ENCODE data around the gene KLHDC9. TPM values are rescaled to one million over a fixed set of nuclear protein-coding genes. Genes with fewer than 3 reads are reported as not detected.

KLHDC9 gene
- total and polyA plus RNA-seq, 2 of the 13 experiments (the other 11 are each of a cell fraction or from before 2014, with no cell fraction given) = 2.9 TPM

- TF ChIP-seq BCL3 (CRISPR knock-in tag; IDR thresholded peaks at IDR 0.05) (0 out of 2 replicates have a peak, but pooled peaks have one; percentile 37), ZNF569 (CRISPR knock-in tag; IDR thresholded peaks at IDR 0.05; ENCODE audit: borderline replicate concordance) (no peak), ZBTB21 (CRISPR knock-in tag; IDR thresholded peaks at IDR 0.05) (no peak), ZEB1 (IDR thresholded peaks at IDR 0.05; ENCODE audit: insufficient replicate concordance, low read depth) (no peak), KLF13 (CRISPR knock-in tag; IDR thresholded peaks at IDR 0.05) (no peak), UBTF (CRISPR knock-in tag; IDR thresholded peaks at IDR 0.05) (peak; percentile 51; the same call in 1 of the 2 replicates), ZBTB25 (CRISPR knock-in tag; IDR thresholded peaks at IDR 0.05) (peak; percentile 99), AGO1 (IDR thresholded peaks at IDR 0.05; ENCODE audit: low read depth, low read length, poor library complexity, severe bottlenecking) (peak; percentile 60), ZNF24 (IDR thresholded peaks at IDR 0.05) (peak; percentile 79), KLF12 (CRISPR knock-in tag; IDR thresholded peaks at IDR 0.05; ENCODE audit: borderline replicate concordance) (peak; percentile 44), ATF6 (CRISPR knock-in tag; conservative IDR thresholded peaks at IDR 0.05) (0 out of 2 replicates have a peak, but pooled peaks have one; percentile 34), ZNF598 (CRISPR knock-in tag; IDR thresholded peaks at IDR 0.05; ENCODE audit: borderline replicate concordance) (0 out of 2 replicates have a peak, but pooled peaks have one; percentile 28), RBFOX2 (IDR thresholded peaks at IDR 0.05; ENCODE audit: low read depth, low read length) (peak; percentile 90), ELF1 (CRISPR knock-in tag; IDR thresholded peaks at IDR 0.05) (peak; percentile 75), SMARCC2 (IDR thresholded peaks at IDR 0.05) (no peak), SP4 (CRISPR knock-in tag; IDR thresholded peaks at IDR 0.05) (0 out of 2 replicates have a peak, but pooled peaks have one; percentile 14), TAF15 (IDR thresholded peaks at IDR 0.05; ENCODE audit: low read depth, low read length, poor library complexity, severe bottlenecking) (peak; percentile 24), ZSCAN12 (CRISPR knock-in tag; IDR thresholded peaks at IDR 0.05) (no peak), BRD4 (CRISPR knock-in tag; IDR thresholded peaks at IDR 0.05) (0 out of 2 replicates have a peak, but pooled peaks have one; percentile 36), ZNF678 (CRISPR knock-in tag; IDR thresholded peaks at IDR 0.05) (no peak), RORA (CRISPR knock-in tag; IDR thresholded peaks at IDR 0.05) (no peak; the same call in 1 of the 2 replicates), GTF3A (CRISPR knock-in tag; conservative IDR thresholded peaks at IDR 0.05) (0 out of 2 replicates have a peak, but pooled peaks have one; percentile 58), FOXM1 (CRISPR knock-in tag; IDR thresholded peaks at IDR 0.05) (no peak)
Measured at GRCh38 chr1:161132410-161133219, 34.5 kb downstream of the KLHDC9 start, which contains the start of gene DEDD (continued).

Measured in HepG2 (cell line).